B cell (primary cell): ENCODE measurements around the gene SETD1A. TPM values are rescaled to one million over a fixed set of nuclear protein-coding genes. Genes with fewer than 3 reads are reported as not detected.
"Not testable (repeated sequence)": the region's sequence is repeated elsewhere in the genome, so short reads cannot be mapped to it uniquely, and the experiment has no call there.

ENCODE experiments used
- ATAC-seq: fragments of 200-7000 bp; cut with Tn5 transposase; one replicate; pipeline ENCODE4 v1.10.0; 2021; ENCODE audit warnings: low read depth, mild to moderate bottlenecking, moderate number of reproducible peaks, moderate library complexity
- CTCF ChIA-PET: fragments of 350-600 bp; sonication (Branson Sonifier 250); formaldehyde crosslinking; loops from one replicate; lab custom pipeline; 2021; ENCODE audit warnings: antibody characterized with exemption, inconsistent platforms; lab: Charles Lee
- POLR2A ChIA-PET: fragments of 350-600 bp; sonication (Branson Sonifier 250); formaldehyde crosslinking; loops from one replicate; lab custom pipeline; 2021; ENCODE audit warnings: antibody characterized with exemption; lab: Charles Lee
- DNase-seq: peaks from one replicate; pipeline ENCODE4 v3.0.0; 2013
- H2AFZ ChIP-seq: 2 replicates; pipeline ENCODE4 v1.6.1; 2012; ENCODE audit warnings: mild to moderate bottlenecking, low read depth, low read length; ENCODE audit not compliant: insufficient read depth, poor library complexity, severe bottlenecking
- H3K27ac ChIP-seq, 2 donors: 1 replicate in 1 of 2; 2 replicates in 1 of 2; pipeline ENCODE4 v1.5.1; 2012 to 2013; ENCODE audit warnings: low read length in 2 of 2, mild to moderate bottlenecking in 2 of 2, moderate library complexity in 1 of 2
- H3K27me3 ChIP-seq, 4 experiments: fragments of 200-600 bp in 1 of 4; sonication (generic) in 1 of 4; replicated peaks in 1 of 4; 1 replicate in 2 of 4; 2 replicates in 2 of 4; pipeline versions ENCODE4 v1.6.1 to v1.7.0; 2013 to 2016; ENCODE audit warnings: low read length in 3 of 4, mild to moderate bottlenecking in 2 of 4, mixed read lengths in 1 of 4, moderate library complexity in 1 of 4; ENCODE audit not compliant: insufficient read depth in 4 of 4, control insufficient read depth in 3 of 4; ENCODE audit errors: control extremely low read depth in 1 of 4
- H3K36me3 ChIP-seq, 2 experiments: replicated peaks in 1 of 2; 1 replicate in 1 of 2; 2 replicates in 1 of 2; pipeline versions ENCODE4 v1.6.1 to v1.7.1; 2013; ENCODE audit warnings: low read length in 1 of 2; ENCODE audit not compliant: insufficient read depth in 2 of 2, control insufficient read depth in 1 of 2; ENCODE audit errors: control extremely low read depth in 1 of 2, extremely low read depth in 1 of 2
- H3K4me1 ChIP-seq, 2 donors: fragments of 200-600 bp in 1 of 2; sonication (generic) in 1 of 2; 1 replicate in 1 of 2; 2 replicates in 1 of 2; pipeline versions ENCODE4 v1.5.1 to v1.6.1; 2013 to 2017; ENCODE audit warnings: low read length in 2 of 2; ENCODE audit not compliant: control insufficient read depth in 2 of 2, insufficient read depth in 2 of 2
- H3K4me2 ChIP-seq: replicated peaks from 2 replicates; pipeline ENCODE3; 2012; ENCODE audit warnings: mild to moderate bottlenecking, low read depth, low read length; ENCODE audit not compliant: poor library complexity, severe bottlenecking
- H3K4me3 ChIP-seq, 5 experiments: fragments of 200-600 bp in 1 of 5; sonication (generic) in 1 of 5; 1 replicate in 3 of 5; 2 replicates in 2 of 5; pipeline versions ENCODE4 v1.5.1 to v1.7.0; 2011 to 2016; ENCODE audit warnings: low read length in 4 of 5, mild to moderate bottlenecking in 4 of 5, low read depth in 2 of 5, control low read depth in 1 of 5, moderate library complexity in 1 of 5; ENCODE audit not compliant: insufficient read depth in 1 of 5; ENCODE audit errors: control extremely low read depth in 1 of 5, extremely low read depth in 1 of 5
- H3K79me2 ChIP-seq: fragments of 200-600 bp; sonication (generic); one replicate; pipeline ENCODE4 v1.6.0; 2016; ENCODE audit warnings: low read length; ENCODE audit not compliant: control insufficient read depth, insufficient read depth
- H3K9ac ChIP-seq: fragments of 200-600 bp; sonication (generic); 2 replicates; pipeline ENCODE4 v1.6.1; 2017; ENCODE audit warnings: mild to moderate bottlenecking, low read length, moderate library complexity
- H3K9me3 ChIP-seq, 3 donors: one replicate each; pipeline versions ENCODE4 v1.6.1 to v1.7.1; 2013; ENCODE audit warnings: low read length in 2 of 3; ENCODE audit not compliant: control insufficient read depth in 2 of 3, insufficient read depth in 1 of 3; ENCODE audit errors: control extremely low read depth in 1 of 3
- H4K20me1 ChIP-seq: 2 replicates; pipeline ENCODE4 v1.6.0; 2012; ENCODE audit warnings: mild to moderate bottlenecking, low read length; ENCODE audit not compliant: insufficient read depth, control insufficient read depth, poor library complexity, severe bottlenecking
- H3K27ac Mint-ChIP-seq: one replicate; pipeline ENCODE4 v1.8.0; 2021; ENCODE audit warnings: mixed read lengths
- H3K27me3 Mint-ChIP-seq: one replicate; pipeline ENCODE4 v1.8.0; 2021; ENCODE audit warnings: mixed read lengths
- H3K4me1 Mint-ChIP-seq: one replicate; pipeline ENCODE4 v1.8.0; 2021; ENCODE audit warnings: mixed read lengths
- H3K4me3 Mint-ChIP-seq: one replicate; pipeline ENCODE4 v1.8.0; 2021; ENCODE audit warnings: mixed read lengths
- H3K9me3 Mint-ChIP-seq: one replicate; pipeline ENCODE4 v1.8.0; 2022; ENCODE audit warnings: mixed read lengths; ENCODE audit not compliant: insufficient read depth
- EZH2 ChIP-seq: IDR thresholded peaks from 2 replicates; pipeline ENCODE4 v1.6.1; 2012; ENCODE audit warnings: borderline replicate concordance, low read depth, mild to moderate bottlenecking, moderate library complexity, low read length; ENCODE audit not compliant: insufficient read depth, poor library complexity, severe bottlenecking
- WGBS: methylation state at CpG from one replicate; pipeline ENCODE4 v1.1.5; 2013; ENCODE audit warnings: missing lambda C conversion rate; ENCODE audit not compliant: insufficient coverage; 5-methylcytosine and 5-hydroxymethylcytosine counted together
- intact Hi-C: fragments of 100-400 bp; cut with micrococcal nuclease; formaldehyde crosslinking; loops from one replicate; pipeline ENCODE4 v1.10.0; 2022
- polyA plus RNA-seq: library from polyadenylated mRNA; depleted of rRNA; stranded (reverse); fragments of >200 nt; gene quantifications from 2 replicates; pipeline ENCODE4 v1.2.3, GENCODE V29; 2012
- total RNA-seq, 2 donors: library from RNA; stranded (reverse); fragments of 120-200 nt in 1 of 2; gene quantifications; 1 replicate in 1 of 2; 2 replicates in 1 of 2; pipeline versions ENCODE4 v1.2.3 to v1.2.4, GENCODE V29; 2013 to 2022
- TF ChIP-seq, protein P1 (sequence below): fragments of 200-600 bp; IDR thresholded peaks from one replicate; pipeline ENCODE4 v1.8.0; 2022; ENCODE audit warnings: antibody characterized with exemption, mild to moderate bottlenecking

Gene SETD1A
- total and polyA plus RNA-seq, 2 donors (not counting 1 experiment from before 2014, with no cell fraction given): 11.5 to 39.5 TPM

DNA sequence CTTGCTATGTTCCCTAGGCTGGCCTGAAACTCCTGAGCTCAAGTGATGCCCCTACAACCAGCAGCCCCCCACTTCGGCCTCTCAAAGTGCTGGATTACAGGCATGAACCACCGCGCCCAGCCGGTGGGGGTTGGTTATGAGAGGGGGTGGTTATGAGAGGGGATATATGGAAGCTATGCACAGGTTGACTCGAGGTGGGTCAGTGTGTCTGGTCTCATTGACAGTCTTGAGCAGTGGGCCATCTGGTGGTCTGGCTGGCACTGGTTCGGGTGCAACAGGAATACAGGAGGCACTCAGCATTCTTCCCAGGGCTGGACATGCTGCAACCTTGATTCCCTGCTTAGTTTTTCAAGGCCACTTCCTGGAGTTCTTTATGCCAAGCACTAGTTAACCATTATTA is 58.5 kb downstream of the SETD1A start:
- Histone ChIP-seq H3K9ac (no peak overlapping the region), H3K4me3 (no peak overlapping the region), H3K36me3 (no peaks in the 10 kb centered on the region), H3K27me3 (peaks cover 0 to 18% (median 9%) of the 10 kb centered on the region in 4 experiments), H3K4me1 (peaks cover 3 to 6% of the 10 kb centered on the region in 2 donors), H2AFZ (no peak overlapping the region), H3K9me3 (peaks cover 0 to 13% (median 0%) of the 10 kb centered on the region in 3 donors), H3K27ac (no peak overlapping the region), H4K20me1 (no peaks in the 10 kb centered on the region), H3K4me2 (no peak overlapping the region), H3K79me2 (no peaks in the 10 kb centered on the region)
- POLR2A ChIA-PET: interaction anchor here (0.8 kb wide), 1 partner anchor 132 kb away, joined by 4 read pairs; no protein-coding TSS in a partner anchor
- ATAC-seq (no peak), DNase-seq (no peak)
- H3K27ac Mint-ChIP-seq: no peak overlapping the region
- peaks cover 17% of the 10 kb centered on the region for H3K4me1 Mint-ChIP-seq
- intact Hi-C loops: no loop called here
- 72% methylated on average over 5 of the region's 6 CpGs for WGBS
- H3K27me3 Mint-ChIP-seq: peaks cover 25% of the 10 kb centered on the region
- CTCF ChIA-PET: interaction anchor here (1.0 kb wide), 1 partner anchor 286 kb away, joined by 3 read pairs; no protein-coding TSS in a partner anchor
- no peaks in the 10 kb centered on the region for H3K9me3 Mint-ChIP-seq
- H3K4me3 Mint-ChIP-seq: no peak overlapping the region
- no peak for TF ChIP-seq EZH2
- TF ChIP-seq, protein P1, sequence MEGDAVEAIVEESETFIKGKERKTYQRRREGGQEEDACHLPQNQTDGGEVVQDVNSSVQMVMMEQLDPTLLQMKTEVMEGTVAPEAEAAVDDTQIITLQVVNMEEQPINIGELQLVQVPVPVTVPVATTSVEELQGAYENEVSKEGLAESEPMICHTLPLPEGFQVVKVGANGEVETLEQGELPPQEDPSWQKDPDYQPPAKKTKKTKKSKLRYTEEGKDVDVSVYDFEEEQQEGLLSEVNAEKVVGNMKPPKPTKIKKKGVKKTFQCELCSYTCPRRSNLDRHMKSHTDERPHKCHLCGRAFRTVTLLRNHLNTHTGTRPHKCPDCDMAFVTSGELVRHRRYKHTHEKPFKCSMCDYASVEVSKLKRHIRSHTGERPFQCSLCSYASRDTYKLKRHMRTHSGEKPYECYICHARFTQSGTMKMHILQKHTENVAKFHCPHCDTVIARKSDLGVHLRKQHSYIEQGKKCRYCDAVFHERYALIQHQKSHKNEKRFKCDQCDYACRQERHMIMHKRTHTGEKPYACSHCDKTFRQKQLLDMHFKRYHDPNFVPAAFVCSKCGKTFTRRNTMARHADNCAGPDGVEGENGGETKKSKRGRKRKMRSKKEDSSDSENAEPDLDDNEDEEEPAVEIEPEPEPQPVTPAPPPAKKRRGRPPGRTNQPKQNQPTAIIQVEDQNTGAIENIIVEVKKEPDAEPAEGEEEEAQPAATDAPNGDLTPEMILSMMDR: no peak

DNA sequence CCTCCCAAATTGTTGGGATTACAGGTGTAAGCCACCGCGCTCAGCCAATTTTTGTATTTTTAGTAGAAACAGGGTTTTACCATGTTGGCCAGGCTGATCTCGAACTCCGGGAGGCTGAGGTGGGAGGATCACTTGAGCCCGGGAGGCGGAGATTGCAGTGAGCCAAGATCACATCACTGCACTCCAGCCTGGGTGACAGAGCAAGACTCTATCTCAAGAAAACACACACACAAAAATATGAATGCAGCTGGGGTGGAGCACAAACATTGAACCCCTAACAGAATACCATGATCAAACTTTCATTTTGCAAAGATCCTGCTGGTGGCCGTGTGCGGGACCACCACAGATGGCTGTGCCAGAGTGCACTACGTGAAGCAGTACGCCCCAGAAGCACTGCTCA is 60.2 kb downstream of the SETD1A start:
- CTCF ChIA-PET, H3K9me3 ChIP-seq, H2AFZ ChIP-seq, ATAC-seq, H3K4me2 ChIP-seq, H4K20me1 ChIP-seq, intact Hi-C loops, POLR2A ChIA-PET, H3K27ac ChIP-seq, H3K9me3 Mint-ChIP-seq, H3K27ac Mint-ChIP-seq, H3K4me3 ChIP-seq, H3K4me3 Mint-ChIP-seq, H3K27me3 ChIP-seq, H3K4me1 ChIP-seq, H3K9ac ChIP-seq, H3K4me1 Mint-ChIP-seq, H3K36me3 ChIP-seq, H3K79me2 ChIP-seq, DNase-seq: not testable (repeated sequence)
- 92% methylated on average over 2 of the region's 10 CpGs for WGBS
- H3K27me3 Mint-ChIP-seq: peaks cover 11% of the 10 kb centered on the region
